ENCODE data around the gene PCARE.

PCARE gene

DNA sequence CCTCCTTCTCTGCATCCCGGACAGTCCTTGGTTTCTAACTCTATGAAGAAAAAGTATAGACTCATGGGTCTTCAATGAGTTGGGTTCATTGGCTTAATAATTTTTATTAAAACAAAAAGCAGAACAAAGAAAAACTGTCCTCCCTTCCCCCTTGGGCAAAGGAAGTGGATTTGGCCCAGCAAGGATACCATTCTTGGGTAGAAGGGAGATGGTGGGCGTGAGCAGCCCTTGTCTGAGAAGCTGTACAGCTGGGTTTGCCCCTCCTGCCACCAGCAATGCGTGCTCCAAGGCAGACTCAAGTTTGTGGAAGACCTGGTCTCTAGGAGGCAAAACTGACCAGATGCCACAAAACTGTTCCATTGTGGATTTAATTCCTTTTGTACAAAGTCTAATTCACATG lies 12.7 kb downstream of the PCARE start:
- no peak for DNase-seq

DNA sequence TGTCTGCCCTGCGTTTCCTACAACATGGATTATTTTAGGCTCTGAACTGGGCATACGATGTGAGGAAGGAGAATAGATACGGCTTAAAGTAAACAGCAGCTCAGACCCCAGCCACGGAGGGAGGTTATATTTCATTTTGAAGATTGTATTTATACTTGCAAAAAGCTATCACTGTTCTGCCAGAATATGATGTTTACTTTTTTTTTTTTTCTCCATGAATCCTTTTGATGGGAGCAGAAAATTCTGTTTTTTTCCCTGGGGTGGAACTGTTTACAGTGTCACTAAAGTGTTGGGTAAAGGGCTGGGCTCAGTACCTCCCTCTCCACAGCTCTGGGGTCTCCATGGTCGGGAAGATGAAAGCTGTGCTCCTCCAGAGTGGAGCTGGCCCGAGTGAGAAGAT lies 13.1 kb downstream of the PCARE start:
- no peak for DNase-seq

DNA sequence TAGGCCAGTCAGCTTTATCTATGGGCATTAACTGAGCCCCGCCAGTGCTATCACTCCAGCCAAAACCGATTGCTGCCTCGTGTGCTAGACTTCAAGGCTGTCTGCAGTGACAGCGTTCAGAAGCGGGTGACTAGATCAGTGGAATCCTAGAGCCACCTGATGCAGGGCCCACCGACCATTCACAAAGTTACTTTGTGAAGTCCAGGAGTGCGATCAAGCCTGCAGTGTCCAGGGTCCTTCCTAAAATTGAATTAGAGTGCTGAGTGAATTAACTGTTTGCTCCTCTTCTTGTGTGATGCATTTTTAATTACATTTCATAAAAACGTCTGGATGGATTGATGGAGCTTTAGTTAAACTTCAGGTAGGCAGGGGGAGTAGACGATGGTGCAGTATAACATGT lies 13.9 kb downstream of the PCARE start:
- no peak for DNase-seq

DNA sequence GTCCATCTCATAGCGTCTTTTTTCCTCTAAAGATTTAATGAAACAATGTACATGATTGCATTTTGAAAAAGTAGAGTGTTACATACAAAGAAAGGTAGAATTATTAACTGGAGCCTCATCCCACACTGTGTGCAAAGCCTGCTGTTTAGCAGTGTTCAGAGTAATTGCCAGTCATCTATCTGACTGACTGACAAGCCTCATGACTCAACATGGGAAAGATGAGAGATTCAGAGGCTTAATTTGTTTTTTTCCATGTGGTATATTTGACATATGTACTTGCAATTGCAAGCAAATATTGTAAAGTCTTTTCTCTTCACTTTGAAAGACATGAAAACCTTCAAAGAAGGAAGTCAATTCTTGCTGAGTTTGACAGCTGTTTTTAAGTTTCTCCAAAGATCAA lies 14.7 kb downstream of the PCARE start:
- no peak for DNase-seq

- DNase-seq: no peak
Observed at GRCh38 chr2:29057006-29057405, 17.3 kb downstream of the PCARE start.

DNA sequence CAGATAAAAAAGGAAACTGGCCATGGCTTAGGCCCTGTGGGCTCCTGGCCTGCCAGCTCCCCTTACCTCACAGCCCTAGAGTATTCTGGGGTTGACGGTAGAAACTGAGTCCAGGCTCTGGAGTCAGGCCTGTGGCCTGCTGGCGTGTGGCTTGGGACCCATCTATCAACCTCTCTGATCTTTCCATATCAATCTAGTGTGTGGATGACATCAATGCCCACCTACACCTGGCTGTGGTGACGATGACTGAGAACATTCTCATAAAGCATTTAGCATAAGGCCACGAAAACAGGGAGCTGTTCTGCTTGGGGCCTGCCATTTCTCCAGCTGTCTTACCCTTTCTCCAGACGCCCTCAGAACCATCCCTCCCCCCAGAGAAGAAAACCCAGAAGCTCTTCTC lies 17.9 kb downstream of the PCARE start:
- no peak for DNase-seq

DNA sequence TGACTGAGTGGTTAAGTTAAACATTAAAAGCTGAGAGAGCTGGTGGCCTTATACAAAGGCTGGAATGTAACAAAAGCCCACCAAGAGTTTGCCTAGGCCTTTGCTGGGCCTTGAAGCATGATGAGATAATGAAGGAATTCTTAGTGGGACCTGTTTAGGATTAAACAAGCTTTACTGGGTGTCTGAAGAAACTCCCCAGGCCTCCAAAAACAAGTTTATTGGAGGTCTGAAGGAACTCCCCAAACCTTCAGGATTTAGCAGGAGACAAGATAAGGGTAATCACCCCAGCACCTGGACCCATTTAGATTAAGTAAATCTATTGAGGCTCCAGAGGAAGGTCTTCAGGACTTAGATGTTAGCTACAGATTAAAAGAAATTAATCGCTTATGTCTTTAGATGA lies 18.7 kb downstream of the PCARE start:
- no peak for DNase-seq

GRCh38 chr2:29054430-29054829 lies 19.9 kb downstream of the PCARE start:
- no peak for DNase-seq

- DNase-seq: no peak
Observed at GRCh38 chr2:29053670-29054400, 20.5 kb downstream of the PCARE start.

GRCh38 chr2:29053223-29053622 lies 21.1 kb downstream of the PCARE start:
- DNase-seq: no peak

GRCh38 chr2:29052807-29053206 lies 21.5 kb downstream of the PCARE start:
- no peak for DNase-seq

DNA sequence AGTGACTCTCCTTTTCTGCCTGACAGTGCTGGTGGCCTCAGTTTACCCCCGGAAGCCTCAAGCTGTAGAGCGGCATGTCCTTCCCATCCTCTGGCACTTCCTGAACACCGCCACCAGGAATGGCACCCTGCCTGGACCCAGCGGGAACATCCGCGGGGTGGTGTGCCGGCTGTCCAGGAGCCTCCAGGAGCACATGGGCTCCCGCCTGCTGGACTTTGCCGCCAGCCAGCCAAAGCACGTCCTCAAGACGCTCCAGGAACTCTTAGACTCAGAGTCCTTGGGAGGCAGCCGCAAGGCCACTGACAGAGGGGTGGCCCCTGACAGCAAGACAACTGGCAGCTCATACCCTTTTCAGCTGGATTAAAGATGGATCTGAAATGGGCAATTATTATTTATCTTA lies 22.6 kb downstream of the PCARE start:
- DNase-seq: no peak

GRCh38 chr2:29050591-29050990 lies 23.7 kb downstream of the PCARE start:
- no peak for DNase-seq

DNA sequence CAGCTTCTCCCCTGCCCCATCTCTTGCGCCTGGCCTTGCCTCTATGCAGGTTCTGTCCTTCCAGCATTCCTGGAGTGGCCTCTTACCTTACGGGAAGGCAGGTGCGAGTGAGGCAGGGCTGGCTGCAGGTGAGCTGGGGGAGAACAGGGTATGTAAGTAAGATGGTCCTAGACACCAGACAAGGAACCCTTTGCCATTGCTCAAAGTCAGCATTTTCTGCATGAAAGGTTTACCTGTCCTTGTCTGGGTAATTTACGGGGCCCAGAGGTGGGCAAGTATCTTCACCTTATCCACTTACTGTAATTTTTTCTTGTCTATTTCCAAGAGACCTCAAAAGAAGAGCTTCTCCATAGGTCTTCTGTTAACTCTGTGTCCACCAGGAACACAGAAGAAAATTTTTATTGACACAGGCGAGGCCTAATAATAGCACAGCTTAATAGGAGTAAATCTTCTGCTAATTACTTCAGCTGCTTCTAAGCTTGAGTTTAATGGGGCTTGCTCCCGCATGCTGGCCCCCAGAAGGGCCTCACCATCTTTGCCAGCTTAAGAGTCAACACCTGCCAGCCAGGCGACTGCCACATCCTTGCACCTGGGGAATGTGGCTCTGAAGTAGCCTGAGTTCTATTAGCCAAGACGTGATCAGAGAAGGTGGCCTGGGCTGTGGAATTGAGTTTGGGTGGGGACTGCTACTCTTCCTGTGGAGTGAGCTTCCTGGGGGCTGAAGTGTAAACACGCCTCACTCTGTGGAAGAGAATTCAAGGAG lies 27.1 kb downstream of the PCARE start:
- no peak for DNase-seq

DNA sequence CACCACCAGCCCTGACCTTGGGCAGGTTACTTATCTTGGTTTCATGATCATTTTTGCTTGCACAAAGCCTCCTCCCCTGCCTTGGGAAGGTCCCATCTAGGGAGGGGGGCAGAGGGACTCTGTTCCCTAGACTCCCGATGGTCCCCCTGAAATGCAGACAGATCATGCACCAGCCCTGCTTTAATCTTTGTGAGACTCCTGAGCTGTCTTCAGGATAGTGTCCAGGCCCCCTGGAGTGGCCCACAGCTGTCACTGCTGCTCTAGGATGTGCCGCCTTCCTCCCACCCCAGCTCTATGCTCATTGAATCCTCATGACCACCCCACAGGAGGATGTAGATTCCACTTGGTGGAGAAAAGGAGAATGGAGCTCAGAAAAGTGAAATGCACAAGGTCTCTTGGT lies 28.0 kb downstream of the PCARE start:
- no peak for DNase-seq

GRCh38 chr2:29044459-29044858 lies 29.9 kb downstream of the PCARE start:
- no peak for DNase-seq

DNA sequence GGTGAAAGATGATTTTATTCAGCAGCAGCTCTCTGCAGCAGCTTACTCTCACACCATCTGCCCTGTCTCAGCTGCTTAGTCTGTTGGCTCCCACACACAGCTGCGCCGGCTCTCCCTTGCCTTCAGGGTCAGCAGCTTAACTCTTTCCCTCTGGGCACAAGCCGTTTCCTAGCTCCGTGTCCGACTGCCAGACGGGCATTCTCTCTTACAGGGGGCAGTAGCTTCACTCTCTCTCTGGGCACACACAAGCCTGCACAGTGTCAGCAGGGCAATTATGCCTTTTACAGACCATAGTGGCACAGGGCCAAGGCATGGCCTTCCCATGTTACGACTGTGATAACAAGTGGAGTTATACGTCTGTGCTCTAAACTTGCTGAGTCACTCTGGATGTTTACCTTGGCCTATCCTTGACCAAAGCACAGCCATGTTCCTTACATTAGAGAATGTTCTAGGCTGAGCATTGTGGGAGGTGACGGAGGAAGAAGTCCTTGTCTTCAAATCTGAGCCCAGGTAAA lies 31.7 kb downstream of the PCARE start:
- no peak for DNase-seq

DNA sequence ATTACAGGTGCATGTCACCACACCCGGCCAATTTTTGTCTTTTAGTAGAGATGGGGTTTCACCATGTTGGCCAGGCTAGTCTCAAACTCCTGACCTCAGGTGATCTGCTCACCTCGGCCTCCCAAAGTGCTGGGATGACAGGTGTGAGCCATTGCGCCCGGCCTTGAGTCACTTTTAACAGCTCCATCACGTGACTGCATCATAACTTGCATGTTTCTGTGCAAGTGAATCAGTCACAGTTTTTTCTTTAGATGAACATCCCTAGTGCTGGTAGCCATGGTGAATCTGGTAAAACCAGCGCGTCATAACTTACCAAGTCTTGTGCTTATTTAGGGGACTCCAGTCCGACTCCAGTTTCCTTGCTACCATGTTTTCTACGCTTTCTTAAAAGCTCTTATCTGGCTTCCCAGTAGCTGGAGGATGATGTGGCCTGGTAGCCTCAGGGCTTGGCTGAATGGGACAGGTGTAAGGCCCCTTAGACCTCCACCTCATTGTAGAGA lies 33.1 kb downstream of the PCARE start:
- no peak for DNase-seq

- DNase-seq: no peak
Observed at GRCh38 chr2:29040552-29040951, 33.8 kb downstream of the PCARE start.

- no peak for DNase-seq
Observed at GRCh38 chr2:29039718-29040480, 34.4 kb downstream of the PCARE start.

DNA sequence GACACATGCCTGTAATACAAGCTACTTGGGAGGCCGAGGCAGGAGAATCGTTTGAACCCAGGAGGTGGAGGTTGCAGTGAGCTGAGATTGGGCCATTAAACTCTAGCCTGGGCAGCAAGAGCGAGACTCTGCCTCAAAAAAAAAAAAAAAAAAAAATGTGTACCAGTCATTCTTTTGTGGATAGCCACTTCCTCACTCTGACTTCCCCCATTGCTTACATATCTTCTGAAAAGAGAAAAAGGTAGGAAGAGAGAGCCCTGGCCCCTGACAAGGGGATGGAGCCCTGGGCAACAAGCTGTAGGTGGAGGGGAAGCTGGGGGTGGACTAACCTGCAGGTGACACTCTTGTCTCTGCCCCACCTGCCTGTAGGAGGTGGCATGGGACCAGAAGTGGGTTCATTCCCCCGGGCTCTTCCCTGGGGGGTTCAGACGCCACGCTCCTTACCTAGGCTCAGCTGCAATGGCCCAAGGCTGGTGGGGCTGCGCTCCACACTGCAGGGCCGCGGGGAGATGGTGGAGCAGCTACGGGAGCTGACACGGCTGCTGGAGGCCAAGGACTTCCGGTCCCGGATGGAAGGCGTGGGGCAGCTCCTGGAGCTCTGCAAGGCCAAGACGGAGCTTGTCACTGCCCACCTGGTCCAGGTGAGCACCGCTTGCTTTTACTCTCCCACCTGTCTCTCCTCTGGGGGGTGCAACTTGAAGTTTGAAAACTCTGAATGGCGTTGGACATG lies 39.1 kb downstream of the PCARE start:
- no peak for DNase-seq

DNA sequence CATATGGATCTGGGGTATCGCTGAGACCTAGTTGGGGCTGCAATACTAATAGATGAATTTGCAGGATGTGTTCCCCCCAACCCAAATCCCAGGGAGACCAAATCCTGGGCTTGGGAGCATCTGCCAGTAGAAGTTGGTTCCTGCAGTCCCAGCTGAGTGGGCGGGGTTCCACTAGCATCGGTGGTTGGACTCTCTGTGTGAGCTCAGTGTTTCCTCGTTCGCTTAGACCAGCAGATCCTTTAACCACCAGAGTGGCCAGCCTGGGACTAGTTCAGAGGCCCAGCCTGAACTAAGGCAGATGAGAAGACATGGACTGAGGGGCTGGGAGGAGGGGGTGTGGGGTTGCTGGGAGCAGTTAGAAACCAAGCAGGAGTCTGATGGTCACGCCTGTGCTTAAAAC lies 40.7 kb downstream of the PCARE start:
- DNase-seq: no peak

DNA sequence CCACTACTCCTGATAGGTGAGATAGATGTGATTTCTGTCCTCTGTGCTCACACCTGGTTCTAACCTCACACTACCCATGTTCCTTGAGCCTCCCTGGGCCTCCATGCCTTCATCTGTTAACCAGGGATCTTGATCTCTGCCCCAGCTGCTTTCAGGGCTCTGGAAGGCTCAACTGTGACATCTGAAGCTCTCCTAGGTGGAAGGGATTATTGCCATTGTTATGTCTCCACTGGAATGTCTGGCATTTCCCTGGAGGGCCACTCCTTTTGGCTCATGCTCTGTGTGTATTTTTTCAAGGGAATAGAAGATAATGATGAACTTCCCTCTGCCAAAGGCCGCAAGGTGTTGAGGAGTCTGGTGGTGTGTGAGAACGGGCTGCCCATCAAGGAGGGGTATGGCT lies 41.2 kb downstream of the PCARE start:
- DNase-seq: no peak
